Lower lobe of right lung (tissue), 2 donors: ENCODE results near the gene GAS7. TPM values are rescaled to one million over a fixed set of nuclear protein-coding genes. Genes with fewer than 3 reads are reported as not detected.

Experiments used
- ATAC-seq, 2 donors: fragments of 200-7000 bp; cut with Tn5 transposase; one replicate each; pipeline ENCODE4 v1.9.1; 2020 to 2022; ENCODE audit warnings: mild to moderate bottlenecking in 2 of 2, moderate library complexity in 2 of 2
- DNase-seq: peaks from one replicate; pipeline ENCODE4 v3.0.0-alpha.2; 2020
- H3K27ac ChIP-seq: fragments of 200-600 bp; one replicate; pipeline ENCODE4 v1.8.0; 2022
- H3K27me3 ChIP-seq: fragments of 200-600 bp; one replicate; pipeline ENCODE4 v1.8.0; 2022; ENCODE audit warnings: low read depth
- H3K36me3 ChIP-seq: fragments of 200-600 bp; one replicate; pipeline ENCODE4 v1.8.0; 2022; ENCODE audit warnings: mild to moderate bottlenecking
- H3K4me1 ChIP-seq: fragments of 200-600 bp; one replicate; pipeline ENCODE4 v1.8.0; 2022
- H3K4me3 ChIP-seq: fragments of 200-600 bp; one replicate; pipeline ENCODE4 v1.8.0; 2022; ENCODE audit warnings: mild to moderate bottlenecking
- H3K9me3 ChIP-seq: fragments of 200-600 bp; one replicate; pipeline ENCODE4 v1.8.0; 2022
- intact Hi-C: fragments of 100-400 bp; cut with DNase I; formaldehyde crosslinking; loops from one replicate; pipeline ENCODE4 v1.11.0; 2022
- total RNA-seq: library from RNA; stranded (reverse); fragmentation: NEBNext Ultra II Directional; extraction: Animal tissue kit (Norgen Biotek cat#: 25700); gene quantifications from one replicate; pipeline ENCODE4 v1.2.1, GENCODE V29; 2021
- TF ChIP-seq, protein P1 (sequence below): fragments of 200-600 bp; IDR thresholded peaks from one replicate; pipeline ENCODE4 v1.8.0; 2022; ENCODE audit warnings: antibody characterized with exemption, mild to moderate bottlenecking
- donor health status: DM: no; HTN: yes; CAD: no; lungs with severe emphysema.

Gene GAS7
- total RNA-seq, 1 donor from 2014 or later, result 54.1 TPM

DNA sequence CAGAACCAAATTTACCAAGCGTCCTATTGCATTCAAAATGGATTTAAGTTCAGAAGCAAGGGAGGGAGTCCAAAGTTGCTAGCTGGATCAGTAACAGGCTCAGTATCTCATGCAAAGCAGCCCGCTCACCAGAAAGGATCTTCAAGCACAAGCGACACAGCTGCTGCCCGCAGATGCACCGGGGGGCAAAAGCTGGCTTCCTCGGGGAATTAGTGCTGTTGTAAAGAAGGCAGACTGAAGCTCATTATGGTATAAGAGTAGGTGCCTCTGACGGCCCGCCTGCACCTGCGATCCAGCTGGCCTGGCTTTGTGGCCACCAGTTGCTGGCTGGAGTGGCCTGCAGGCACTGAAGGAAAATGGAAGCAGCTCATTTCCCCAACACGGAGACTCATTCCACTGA is 165.0 kb downstream of the GAS7 start:
- ATAC-seq (no peak), DNase-seq (no peak)
- peaks cover 48% of the 10 kb centered on the region for H3K4me1 ChIP-seq
- no peaks in the 10 kb centered on the region for H3K36me3 ChIP-seq
- TF ChIP-seq, protein P1, sequence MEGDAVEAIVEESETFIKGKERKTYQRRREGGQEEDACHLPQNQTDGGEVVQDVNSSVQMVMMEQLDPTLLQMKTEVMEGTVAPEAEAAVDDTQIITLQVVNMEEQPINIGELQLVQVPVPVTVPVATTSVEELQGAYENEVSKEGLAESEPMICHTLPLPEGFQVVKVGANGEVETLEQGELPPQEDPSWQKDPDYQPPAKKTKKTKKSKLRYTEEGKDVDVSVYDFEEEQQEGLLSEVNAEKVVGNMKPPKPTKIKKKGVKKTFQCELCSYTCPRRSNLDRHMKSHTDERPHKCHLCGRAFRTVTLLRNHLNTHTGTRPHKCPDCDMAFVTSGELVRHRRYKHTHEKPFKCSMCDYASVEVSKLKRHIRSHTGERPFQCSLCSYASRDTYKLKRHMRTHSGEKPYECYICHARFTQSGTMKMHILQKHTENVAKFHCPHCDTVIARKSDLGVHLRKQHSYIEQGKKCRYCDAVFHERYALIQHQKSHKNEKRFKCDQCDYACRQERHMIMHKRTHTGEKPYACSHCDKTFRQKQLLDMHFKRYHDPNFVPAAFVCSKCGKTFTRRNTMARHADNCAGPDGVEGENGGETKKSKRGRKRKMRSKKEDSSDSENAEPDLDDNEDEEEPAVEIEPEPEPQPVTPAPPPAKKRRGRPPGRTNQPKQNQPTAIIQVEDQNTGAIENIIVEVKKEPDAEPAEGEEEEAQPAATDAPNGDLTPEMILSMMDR, result no peak
- peaks cover 7% of the 10 kb centered on the region for H3K27me3 ChIP-seq
- peak overlapping the region; percentile 84 for H3K27ac ChIP-seq
- H3K4me3 ChIP-seq, result peak overlapping the region; percentile 4
- no peaks in the 10 kb centered on the region for H3K9me3 ChIP-seq
- intact Hi-C loops, result no loop called here

DNA sequence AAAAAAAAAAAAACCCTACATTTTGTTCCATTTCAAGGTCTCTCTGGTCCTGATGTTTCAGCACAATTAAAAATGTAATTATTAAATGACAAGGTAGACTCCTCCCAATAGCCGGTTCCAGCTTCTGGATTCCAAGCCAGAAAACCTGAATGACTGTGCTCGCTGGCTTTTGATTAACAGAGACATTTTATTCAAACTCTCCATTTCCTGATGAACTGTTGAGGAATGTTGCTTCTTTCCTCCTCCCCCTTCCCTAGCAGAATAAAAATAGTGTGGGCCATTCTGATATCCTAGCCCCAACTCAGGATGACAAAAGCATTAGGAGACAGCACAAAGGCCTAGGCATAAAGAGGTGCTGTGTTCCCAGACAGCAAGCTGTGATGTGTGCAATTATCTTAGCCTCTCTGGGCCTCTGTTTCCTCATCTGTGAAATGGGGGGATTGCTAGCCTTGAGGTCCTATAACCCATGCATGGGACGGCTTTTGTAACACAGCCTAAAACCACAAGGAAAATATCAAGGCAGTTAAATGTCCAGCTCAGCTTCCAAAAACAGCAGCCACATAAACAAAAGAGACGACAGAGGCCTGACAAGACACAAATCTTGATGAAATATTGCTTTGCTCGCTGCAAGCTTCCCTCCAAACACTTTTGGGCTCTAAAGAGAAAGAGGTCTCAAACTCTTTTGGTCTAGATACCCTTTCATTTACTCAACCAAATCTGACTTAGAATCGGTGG is 166.1 kb downstream of the GAS7 start:
- DNase-seq (no peak), ATAC-seq (no peak)
- Histone ChIP-seq H3K27me3 (peaks cover 11% of the 10 kb centered on the region), H3K36me3 (no peaks in the 10 kb centered on the region), H3K4me3 (no peak overlapping the region), H3K4me1 (peaks cover 58% of the 10 kb centered on the region), H3K9me3 (no peaks in the 10 kb centered on the region), H3K27ac (no peak overlapping the region)
- TF ChIP-seq, protein P1, result no peak
- intact Hi-C loops, result no loop called here

DNA sequence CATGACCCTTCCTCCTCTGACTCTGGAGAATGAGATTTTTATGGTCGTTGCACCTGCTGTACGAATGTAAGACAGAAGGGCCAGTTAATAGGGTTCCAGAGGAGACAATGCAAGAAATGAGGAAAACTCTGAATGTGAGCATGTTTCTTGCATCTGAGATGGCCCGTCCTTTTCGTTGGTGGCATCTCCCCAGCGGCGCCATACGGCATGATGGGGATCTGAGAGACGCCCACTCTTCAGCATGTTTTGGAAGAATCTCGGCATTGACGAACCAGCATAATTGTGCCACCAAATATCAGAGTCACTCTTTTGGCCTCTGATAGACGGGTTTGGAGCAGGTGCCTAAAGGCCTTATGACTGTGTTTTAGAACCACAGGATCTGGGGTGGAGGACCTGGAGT is 166.8 kb downstream of the GAS7 start:
- H3K27ac ChIP-seq, result no peak overlapping the region
- peaks cover 16% of the 10 kb centered on the region for H3K27me3 ChIP-seq
- no peak for ATAC-seq
- TF ChIP-seq, protein P1, result no peak
- no peaks in the 10 kb centered on the region for H3K9me3 ChIP-seq
- peaks cover 58% of the 10 kb centered on the region for H3K4me1 ChIP-seq
- H3K4me3 ChIP-seq, result no peak overlapping the region
- intact Hi-C loops, result no loop called here
- H3K36me3 ChIP-seq, result no peaks in the 10 kb centered on the region
- no peak for DNase-seq

DNA sequence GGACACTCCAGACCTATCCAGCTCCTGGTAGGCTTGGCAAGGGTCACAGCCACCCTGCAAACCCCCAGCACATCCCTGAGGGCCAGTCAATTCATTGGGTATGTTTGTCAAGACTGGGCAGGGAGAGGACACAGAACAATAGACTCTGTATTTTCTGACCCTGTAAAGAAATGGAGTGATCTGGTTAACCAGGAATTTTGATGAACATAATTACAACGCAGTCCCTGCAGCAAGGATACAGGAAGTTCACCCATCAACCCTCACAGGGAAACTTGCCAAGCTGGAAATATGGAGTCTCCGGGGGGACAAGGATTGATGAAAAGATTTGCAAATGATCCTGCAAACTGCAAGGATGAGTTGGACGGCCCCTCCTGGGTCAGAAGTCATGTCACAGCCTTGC is 167.3 kb downstream of the GAS7 start:
- no peaks in the 10 kb centered on the region for H3K9me3 ChIP-seq
- peaks cover 58% of the 10 kb centered on the region for H3K4me1 ChIP-seq
- TF ChIP-seq, protein P1, result no peak
- H3K27me3 ChIP-seq, result peaks cover 19% of the 10 kb centered on the region
- intact Hi-C loops, result no loop called here
- DNase-seq (no peak), ATAC-seq (no peak)
- no peaks in the 10 kb centered on the region for H3K36me3 ChIP-seq
- H3K27ac ChIP-seq, result no peak overlapping the region
- no peak overlapping the region for H3K4me3 ChIP-seq

DNA sequence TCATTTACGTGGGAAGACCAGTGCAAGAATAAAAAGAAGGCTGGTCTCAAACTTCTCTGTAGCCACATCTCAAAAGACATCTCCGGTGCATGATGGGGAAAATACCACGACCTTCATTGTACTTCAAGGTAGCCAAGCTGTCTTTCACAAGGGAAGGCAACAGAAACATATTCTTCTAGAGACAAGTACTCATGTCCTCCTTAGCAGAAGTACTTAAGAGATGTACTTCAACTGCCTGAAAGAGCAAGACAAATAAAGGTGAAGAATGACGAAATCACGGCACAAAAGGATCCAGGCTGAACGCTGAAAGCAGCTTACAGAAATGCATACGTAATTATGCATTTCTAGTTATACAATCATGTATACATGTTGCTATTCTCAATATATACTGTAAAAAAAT is 169.3 kb downstream of the GAS7 start:
- ATAC-seq (peak; percentile 41 to 71), DNase-seq (no peak)
- Histone ChIP-seq H3K9me3 (no peaks in the 10 kb centered on the region), H3K4me3 (no peak overlapping the region), H3K27me3 (peaks cover 15% of the 10 kb centered on the region), H3K36me3 (no peaks in the 10 kb centered on the region), H3K27ac (no peak overlapping the region), H3K4me1 (peaks cover 47% of the 10 kb centered on the region)
- TF ChIP-seq, protein P1, result no peak
- intact Hi-C loops, result no loop called here
